Ascending aorta (tissue), 2 donors: ENCODE measurements around the gene MARS2. TPM values are rescaled to one million over a fixed set of nuclear protein-coding genes. Genes with fewer than 3 reads are reported as not detected.
"Not testable (repeated sequence)": the region's sequence is repeated elsewhere in the genome, so short reads cannot be mapped to it uniquely, and the experiment has no call there.

Experiments used
- DNase-seq, 2 donors: peaks; one replicate each; pipeline ENCODE4 v3.0.0-alpha.2; 2019; ENCODE audit warnings: low spot score in 2 of 2
- H3K27ac ChIP-seq, 2 donors: fragments of 200-600 bp; sonication (generic); one replicate each; pipeline ENCODE4 v1.5.1; 2016 to 2017; ENCODE audit warnings: mild to moderate bottlenecking in 1 of 2
- H3K27me3 ChIP-seq: fragments of 200-600 bp; sonication (generic); one replicate; pipeline ENCODE4 v1.5.1; 2017
- H3K36me3 ChIP-seq, 2 donors: fragments of 200-600 bp; sonication (generic); one replicate each; pipeline ENCODE4 v1.5.1; 2016
- H3K4me1 ChIP-seq, 2 donors: fragments of 200-600 bp; sonication (generic); one replicate each; pipeline ENCODE4 v1.5.1; 2016 to 2017; ENCODE audit warnings: mild to moderate bottlenecking in 1 of 2
- H3K4me3 ChIP-seq, 2 donors: fragments of 200-600 bp; sonication (generic); one replicate each; pipeline ENCODE4 v1.5.1; 2016 to 2017; ENCODE audit warnings: mild to moderate bottlenecking in 1 of 2
- H3K9me3 ChIP-seq, 2 donors: fragments of 200-600 bp; sonication (generic); one replicate each; pipeline ENCODE4 v1.5.1; 2016
- intact Hi-C: fragments of 100-400 bp; cut with DNase I; formaldehyde crosslinking; loops from one replicate; pipeline ENCODE4 v1.15.1; 2023
- total RNA-seq: library from RNA; depleted of rRNA; stranded (reverse); fragments of >200 nt; gene quantifications from one replicate; pipeline ENCODE4 v1.1.0, GENCODE V29; 2016
- TF ChIP-seq, protein P1 (sequence below), 3 experiments: fragments of 200-600 bp in 2 of 3; fragments of 450-650 bp in 1 of 3; sonication (generic) in 2 of 3; IDR thresholded peaks; one replicate each; pipeline ENCODE4 v1.5.1; 2016 to 2019; ENCODE audit warnings: antibody characterized with exemption in 3 of 3, mild to moderate bottlenecking in 1 of 3, moderate library complexity in 1 of 3

MARS2 gene
- total RNA-seq, 1 donor from 2014 or later: 6.5 TPM

DNA sequence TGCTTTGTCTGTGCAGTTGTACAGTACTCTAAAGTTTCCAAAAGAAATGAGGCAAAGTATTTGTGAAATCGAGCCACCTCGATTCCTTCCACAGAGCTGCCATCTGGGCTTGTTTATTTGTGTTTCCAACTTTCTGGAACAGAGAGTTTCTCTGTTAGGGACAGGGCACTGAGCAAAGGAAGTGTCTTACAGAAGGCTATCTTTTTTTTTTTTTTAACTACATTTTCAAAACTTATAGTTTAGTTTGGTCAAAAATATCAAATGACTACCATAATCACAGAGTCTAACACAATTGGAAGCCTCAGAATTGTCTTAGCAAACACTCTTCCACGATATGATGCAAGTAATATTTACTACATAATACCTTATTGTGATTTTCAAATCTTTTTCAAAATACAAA, 30.6 kb upstream of the MARS2 start:
- peaks cover 0 to 22% of the 10 kb centered on the region in 2 donors for H3K9me3 ChIP-seq
- TF ChIP-seq, protein P1, sequence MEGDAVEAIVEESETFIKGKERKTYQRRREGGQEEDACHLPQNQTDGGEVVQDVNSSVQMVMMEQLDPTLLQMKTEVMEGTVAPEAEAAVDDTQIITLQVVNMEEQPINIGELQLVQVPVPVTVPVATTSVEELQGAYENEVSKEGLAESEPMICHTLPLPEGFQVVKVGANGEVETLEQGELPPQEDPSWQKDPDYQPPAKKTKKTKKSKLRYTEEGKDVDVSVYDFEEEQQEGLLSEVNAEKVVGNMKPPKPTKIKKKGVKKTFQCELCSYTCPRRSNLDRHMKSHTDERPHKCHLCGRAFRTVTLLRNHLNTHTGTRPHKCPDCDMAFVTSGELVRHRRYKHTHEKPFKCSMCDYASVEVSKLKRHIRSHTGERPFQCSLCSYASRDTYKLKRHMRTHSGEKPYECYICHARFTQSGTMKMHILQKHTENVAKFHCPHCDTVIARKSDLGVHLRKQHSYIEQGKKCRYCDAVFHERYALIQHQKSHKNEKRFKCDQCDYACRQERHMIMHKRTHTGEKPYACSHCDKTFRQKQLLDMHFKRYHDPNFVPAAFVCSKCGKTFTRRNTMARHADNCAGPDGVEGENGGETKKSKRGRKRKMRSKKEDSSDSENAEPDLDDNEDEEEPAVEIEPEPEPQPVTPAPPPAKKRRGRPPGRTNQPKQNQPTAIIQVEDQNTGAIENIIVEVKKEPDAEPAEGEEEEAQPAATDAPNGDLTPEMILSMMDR (IDR thresholded peaks at IDR 0.05): no peak
- no peaks in the 10 kb centered on the region for H3K27me3 ChIP-seq
- no peak for DNase-seq
- intact Hi-C loops: loop anchor here (10.0 kb wide), 2 partner anchors 220 to 750 kb away; partner anchors contain the start of genes COQ10B and PGAP1
- peaks cover 0 to 10% of the 10 kb centered on the region in 2 donors for H3K4me1 ChIP-seq
- peak overlapping the region; percentile 68 to 85 for H3K27ac ChIP-seq
- peak overlapping the region; percentile 48 to 65 for H3K4me3 ChIP-seq
- H3K36me3 ChIP-seq: peaks cover 0 to 2% of the 10 kb centered on the region in 2 donors

GRCh38 chr2:197675246-197675645, 29.9 kb upstream of the MARS2 start, which contains the start of gene RFTN2:
Gene RFTN2, minus strand, starts transcription at chr2:197675587. Its CDS starts 129 bp downstream, at chr2:197675458.
- H3K4me1 ChIP-seq: peaks cover 0 to 10% of the 10 kb centered on the region in 2 donors
- no peaks in the 10 kb centered on the region for H3K27me3 ChIP-seq
- TF ChIP-seq, protein P1 (IDR thresholded peaks at IDR 0.05): no peak
- DNase-seq: no peak
- peaks cover 0 to 15% of the 10 kb centered on the region in 2 donors for H3K9me3 ChIP-seq
- peak within 1 kb of the TSS; percentile 68 to 85 for H3K27ac ChIP-seq
- intact Hi-C loops: loop anchor here (10.0 kb wide), 2 partner anchors 220 to 750 kb away; partner anchors contain the start of genes COQ10B and PGAP1
- no peaks in the 10 kb centered on the region for H3K36me3 ChIP-seq
- peak within 1 kb of the TSS; percentile 48 to 65 for H3K4me3 ChIP-seq

DNA sequence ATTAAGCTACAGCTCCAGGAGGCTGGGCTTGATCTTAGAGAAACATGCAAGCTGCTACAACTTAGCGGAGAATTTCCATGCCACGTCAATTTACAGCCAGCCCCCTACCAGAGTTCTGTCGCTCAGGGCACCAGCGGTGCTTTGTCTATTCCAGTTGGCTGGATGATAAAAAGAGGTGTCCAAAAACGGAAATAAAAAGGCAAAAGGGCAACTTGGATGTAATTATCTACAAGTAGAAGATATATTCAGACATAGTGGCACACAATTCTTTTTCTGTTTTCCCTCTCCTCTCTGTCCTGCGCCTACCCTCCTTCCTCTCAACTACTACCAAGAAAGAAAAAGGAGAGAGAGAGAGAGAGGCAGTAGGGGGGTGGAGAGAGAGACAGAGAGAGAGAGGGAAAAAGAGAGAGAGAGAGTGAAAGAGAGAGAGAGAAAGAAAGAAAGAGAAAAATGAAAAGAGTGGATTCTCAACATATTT, 29.4 kb upstream of the MARS2 start:
- TF ChIP-seq, protein P1 (IDR thresholded peaks at IDR 0.05): no peak
- H3K36me3 ChIP-seq: no peaks in the 10 kb centered on the region
- H3K4me1 ChIP-seq: peaks cover 0 to 10% of the 10 kb centered on the region in 2 donors
- no peaks in the 10 kb centered on the region for H3K27me3 ChIP-seq
- peak overlapping the region; percentile 48 to 65 for H3K4me3 ChIP-seq
- H3K9me3 ChIP-seq: peaks cover 0 to 10% of the 10 kb centered on the region in 2 donors
- no peak for DNase-seq
- intact Hi-C loops: loop anchor here (2.0 to 10.0 kb wide), 3 partner anchors 29 to 751 kb away; partner anchors contain the start of genes COQ10B, MARS2 and PGAP1
- peak overlapping the region; percentile 68 to 85 for H3K27ac ChIP-seq

GRCh38 chr2:197677056-197677455, 28.1 kb upstream of the MARS2 start:
- Histone ChIP-seq H3K4me3 (peak overlapping the region in 1 of 2 donors; percentile 65), H3K27me3 (no peaks in the 10 kb centered on the region), H3K27ac (peak overlapping the region in 1 of 2 donors; percentile 68), H3K4me1 (peaks cover 0 to 10% of the 10 kb centered on the region in 2 donors), H3K36me3 (no peaks in the 10 kb centered on the region), H3K9me3 (no peaks in the 10 kb centered on the region)
- intact Hi-C loops: loop anchor here (2.0 to 10.0 kb wide), 3 partner anchors 28 to 752 kb away; partner anchors contain the start of genes COQ10B, MARS2 and PGAP1
- no peak for DNase-seq
- TF ChIP-seq, protein P1 (IDR thresholded peaks at IDR 0.05): no peak

DNA sequence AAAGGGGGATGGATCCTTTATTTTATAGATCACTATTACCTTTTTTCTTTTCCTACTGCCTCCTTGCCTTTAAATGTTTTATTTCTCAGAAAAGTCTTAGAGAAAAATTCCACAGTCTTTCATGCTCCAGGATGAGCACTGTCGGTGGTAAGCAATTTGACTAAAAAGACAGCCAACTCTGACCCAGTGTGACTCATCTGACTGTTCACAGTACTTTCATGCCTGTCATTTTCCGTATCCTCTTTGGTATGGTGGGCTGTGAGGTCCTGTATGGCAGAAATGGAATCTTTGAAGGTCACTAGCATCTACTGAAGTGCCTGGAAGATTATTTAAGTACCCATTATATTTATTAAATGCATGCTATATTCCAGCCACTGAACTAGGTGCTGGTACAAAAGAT, 27.7 kb upstream of the MARS2 start:
- intact Hi-C loops: loop anchor here (2.0 to 10.0 kb wide), 3 partner anchors 27 to 753 kb away; partner anchors contain the start of genes COQ10B, MARS2 and PGAP1
- Histone ChIP-seq H3K4me1 (peaks cover 0 to 10% of the 10 kb centered on the region in 2 donors), H3K27ac (no peak overlapping the region), H3K27me3 (no peaks in the 10 kb centered on the region), H3K4me3 (no peak overlapping the region), H3K36me3 (no peaks in the 10 kb centered on the region), H3K9me3 (no peaks in the 10 kb centered on the region)
- no peak for DNase-seq
- TF ChIP-seq, protein P1 (IDR thresholded peaks at IDR 0.05): no peak

DNA sequence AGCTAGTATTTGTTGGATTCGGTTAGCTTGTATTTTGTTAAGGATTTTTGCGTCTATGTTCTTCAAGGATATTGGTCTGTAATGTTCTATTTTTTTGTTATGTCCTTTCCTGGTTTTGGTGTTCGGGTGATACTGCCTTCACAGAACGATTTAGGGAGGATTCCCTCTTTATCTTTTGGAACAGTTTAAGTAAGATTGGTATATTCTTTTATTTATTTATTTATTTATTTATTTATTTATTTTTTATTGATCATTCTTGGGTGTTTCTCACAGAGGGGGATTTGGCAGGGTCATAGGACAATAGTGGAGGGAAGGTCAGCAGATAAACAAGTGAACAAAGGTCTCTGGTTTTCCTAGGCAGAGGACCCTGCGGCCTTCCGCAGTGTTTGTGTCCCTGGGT, 10.0 kb upstream of the MARS2 start:
- DNase-seq, H3K36me3 ChIP-seq, intact Hi-C loops, H3K27me3 ChIP-seq, H3K4me3 ChIP-seq, H3K9me3 ChIP-seq, H3K4me1 ChIP-seq, H3K27ac ChIP-seq: not testable (repeated sequence)

DNA sequence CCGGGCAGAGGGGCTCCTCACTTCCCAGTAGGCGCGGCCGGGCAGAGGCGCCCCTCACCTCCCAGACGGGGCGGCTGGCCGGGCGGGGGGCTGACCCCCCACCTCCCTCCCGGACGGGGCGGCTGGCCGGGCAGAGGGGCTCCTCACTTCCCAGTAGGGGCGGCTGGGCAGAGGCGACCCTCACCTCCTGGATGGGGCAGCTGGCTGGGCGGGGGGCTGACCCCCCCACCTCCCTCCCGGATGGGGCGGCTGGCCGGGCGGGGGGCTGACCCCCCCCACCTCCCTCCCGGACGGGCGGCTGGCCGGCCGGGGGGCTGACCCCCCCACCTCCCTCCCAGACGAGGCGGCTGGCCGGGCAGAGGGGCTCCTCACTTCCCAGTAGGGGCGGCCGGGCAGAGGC, 9.2 kb upstream of the MARS2 start:
- H3K4me1 ChIP-seq, H3K4me3 ChIP-seq, H3K27me3 ChIP-seq, intact Hi-C loops, H3K36me3 ChIP-seq, H3K27ac ChIP-seq, DNase-seq, H3K9me3 ChIP-seq: not testable (repeated sequence)

DNA sequence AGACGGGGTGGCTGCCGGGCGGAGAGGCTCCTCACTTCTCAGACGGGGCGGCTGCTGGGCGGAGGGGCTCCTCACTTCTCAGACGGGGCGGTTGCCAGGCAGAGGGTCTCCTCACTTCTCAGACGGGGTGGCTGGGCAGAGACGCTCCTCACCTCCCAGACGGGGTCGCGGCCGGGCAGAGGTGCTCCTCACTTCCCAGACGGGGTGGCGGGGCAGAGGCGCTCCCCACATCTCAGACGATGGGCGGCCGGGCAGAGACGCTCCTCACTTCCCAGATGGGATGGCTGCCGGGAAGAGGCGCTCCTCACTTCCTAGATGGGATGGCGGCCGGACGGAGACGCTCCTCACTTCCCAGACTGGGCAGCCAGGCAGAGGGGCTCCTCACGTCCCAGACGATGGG, 8.6 kb upstream of the MARS2 start:
- DNase-seq, H3K27ac ChIP-seq, H3K36me3 ChIP-seq, H3K9me3 ChIP-seq, H3K27me3 ChIP-seq, H3K4me3 ChIP-seq, intact Hi-C loops, H3K4me1 ChIP-seq: not testable (repeated sequence)

DNA sequence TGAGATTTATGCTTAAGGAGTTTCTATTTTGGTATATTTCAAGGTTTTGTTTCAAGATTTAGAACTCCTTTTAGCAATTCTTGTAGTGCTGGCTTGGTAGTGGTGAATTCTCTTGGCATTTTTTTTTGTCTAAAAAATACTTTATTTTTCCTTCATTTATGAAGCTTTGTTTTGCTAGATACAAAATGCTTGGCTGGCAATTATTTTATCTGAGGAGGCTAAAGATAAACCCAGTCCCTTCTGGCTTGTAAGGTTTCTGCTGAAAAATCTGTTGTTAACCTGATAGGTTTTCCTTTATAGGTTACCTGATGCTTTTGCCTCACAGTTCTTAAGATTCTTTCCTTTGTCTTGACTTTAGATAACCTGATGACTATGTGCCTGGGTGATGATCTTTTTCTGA, 5.4 kb upstream of the MARS2 start:
- H3K27ac ChIP-seq, H3K27me3 ChIP-seq, DNase-seq, H3K9me3 ChIP-seq, H3K4me3 ChIP-seq, H3K4me1 ChIP-seq, H3K36me3 ChIP-seq: not testable (repeated sequence)
- intact Hi-C loops: loop anchor here (10.0 kb wide), 2 partner anchors 1605 to 1765 kb away; no protein-coding TSS in a partner anchor
